GM19193 (cell line): ENCODE data around the gene BTG2.

Experiments used
- POLR2A ChIP-seq: IDR thresholded peaks from 4 replicates; pipeline ENCODE4 v1.6.1; 2011; ENCODE audit not compliant: insufficient read depth, insufficient read length; ENCODE audit errors: extremely low read depth

The BTG2 gene

DNA sequence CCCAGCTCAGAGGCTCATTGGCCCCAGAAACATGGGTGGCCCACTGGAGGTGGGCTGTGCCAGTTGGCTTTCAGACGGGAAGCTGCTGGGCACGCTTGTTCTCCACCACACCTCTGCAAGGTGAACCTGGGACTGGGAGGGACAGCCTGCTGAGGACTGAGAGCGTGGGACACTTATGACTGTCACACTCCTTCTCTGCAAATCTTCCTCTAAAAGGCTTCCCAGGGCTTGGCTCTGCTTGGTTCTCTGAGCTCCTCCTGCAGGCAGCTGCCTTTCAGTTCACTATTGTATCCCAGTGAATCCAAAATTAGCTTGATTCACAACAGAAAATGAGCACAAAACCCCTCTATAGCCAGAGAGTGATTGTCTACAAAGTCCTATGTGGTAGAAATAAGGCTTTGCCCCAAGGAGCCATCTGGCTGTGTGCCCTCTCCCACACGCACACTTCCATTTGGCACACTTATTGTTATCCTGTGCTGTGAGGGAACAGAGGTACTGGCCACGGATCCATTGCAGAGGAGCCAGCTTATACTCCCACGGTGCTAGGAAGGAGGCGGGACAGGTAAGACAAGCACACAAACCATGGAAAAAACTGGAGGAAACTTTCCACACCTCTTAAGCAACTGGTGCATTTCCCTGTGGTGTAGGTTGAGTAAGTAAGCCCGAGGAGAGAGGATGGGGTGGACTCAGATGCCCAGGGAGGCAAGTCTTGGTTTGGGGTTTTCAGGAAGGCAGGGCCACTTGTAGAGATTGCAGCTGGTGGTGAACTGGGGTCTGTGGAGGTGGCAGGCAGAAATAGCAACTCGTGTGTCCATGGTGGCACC, 18.9 kb upstream of the BTG2 start:
- TF ChIP-seq POLR2A = peak; percentile 46

DNA sequence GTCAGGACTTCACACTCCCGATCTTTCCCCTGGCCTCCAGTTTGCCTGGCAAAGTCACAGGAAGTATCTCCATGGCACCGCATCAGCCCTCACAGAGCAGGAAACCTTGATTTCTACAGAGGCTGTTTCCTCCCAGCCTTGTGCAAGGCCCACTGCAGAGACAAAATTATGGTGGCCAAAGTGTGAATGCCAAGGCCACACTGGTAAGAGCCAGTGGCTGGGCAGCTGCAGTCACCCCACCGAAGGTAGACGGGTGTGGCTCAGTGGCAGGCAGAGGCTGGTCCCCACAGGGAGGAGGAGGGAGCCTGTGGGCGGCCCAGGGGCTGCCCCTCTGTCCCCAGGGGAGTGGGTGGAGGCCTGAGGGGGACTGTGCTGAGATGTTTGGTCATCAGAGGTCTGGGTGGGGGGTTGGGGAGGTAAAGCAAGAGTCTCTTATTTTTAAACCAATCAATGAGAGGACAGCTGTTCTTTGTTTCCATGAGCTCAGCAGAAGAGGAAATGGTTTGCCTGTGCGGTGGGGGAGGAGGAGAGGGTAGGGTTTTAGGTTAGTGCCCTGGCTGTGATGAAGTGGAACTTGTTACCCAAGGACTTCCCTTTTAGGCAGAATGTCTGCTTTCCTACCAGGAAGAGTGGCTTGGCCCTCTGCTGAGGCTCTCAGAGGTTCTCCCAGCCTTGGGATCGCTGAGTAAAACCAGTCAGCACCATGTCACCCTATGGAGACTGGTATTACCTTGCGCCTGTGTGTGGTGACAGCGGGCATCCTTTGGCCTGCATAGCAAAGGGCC, 18.0 kb upstream of the BTG2 start:
- TF ChIP-seq POLR2A = peak; percentile 75

DNA sequence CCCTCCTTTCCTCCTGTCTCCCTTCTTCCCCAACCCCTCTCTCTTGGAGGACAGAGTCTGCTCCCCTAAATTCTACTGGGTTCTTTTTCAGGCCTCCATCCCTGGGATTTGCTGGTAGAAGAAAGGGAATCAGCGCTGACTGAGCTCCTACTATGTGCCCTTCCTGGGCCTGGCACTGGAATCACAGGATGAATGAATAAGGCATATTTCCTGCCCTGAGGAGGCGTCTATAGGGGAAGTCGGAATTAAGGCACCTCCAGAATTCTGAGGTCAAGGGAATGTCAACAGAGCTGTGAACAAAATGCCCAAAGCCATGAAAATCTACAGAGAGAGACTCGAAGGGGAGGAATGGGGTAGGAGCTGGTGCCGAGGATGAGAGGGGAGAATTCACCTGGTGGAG, 17.4 kb upstream of the BTG2 start:
- TF ChIP-seq POLR2A = no peak

DNA sequence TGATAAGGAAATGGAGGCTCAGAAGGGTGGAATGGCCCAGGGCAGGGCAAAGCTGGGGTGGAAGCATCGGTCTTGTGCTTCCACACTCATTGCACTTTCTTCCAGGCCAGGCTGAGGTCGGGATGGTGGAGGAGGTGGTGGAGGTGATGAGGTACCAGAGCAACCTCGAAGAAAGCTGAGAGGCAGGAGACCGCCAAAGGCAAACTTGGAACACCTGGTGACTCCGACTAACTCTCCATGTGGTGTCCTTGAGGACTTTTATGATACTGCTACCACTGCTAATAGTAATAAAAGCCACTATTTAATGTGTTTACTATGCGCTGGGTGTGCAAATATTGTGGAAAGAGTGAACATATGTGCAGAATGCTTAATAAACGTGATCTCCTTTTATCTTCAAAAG, 16.9 kb upstream of the BTG2 start:
- TF ChIP-seq POLR2A = no peak

DNA sequence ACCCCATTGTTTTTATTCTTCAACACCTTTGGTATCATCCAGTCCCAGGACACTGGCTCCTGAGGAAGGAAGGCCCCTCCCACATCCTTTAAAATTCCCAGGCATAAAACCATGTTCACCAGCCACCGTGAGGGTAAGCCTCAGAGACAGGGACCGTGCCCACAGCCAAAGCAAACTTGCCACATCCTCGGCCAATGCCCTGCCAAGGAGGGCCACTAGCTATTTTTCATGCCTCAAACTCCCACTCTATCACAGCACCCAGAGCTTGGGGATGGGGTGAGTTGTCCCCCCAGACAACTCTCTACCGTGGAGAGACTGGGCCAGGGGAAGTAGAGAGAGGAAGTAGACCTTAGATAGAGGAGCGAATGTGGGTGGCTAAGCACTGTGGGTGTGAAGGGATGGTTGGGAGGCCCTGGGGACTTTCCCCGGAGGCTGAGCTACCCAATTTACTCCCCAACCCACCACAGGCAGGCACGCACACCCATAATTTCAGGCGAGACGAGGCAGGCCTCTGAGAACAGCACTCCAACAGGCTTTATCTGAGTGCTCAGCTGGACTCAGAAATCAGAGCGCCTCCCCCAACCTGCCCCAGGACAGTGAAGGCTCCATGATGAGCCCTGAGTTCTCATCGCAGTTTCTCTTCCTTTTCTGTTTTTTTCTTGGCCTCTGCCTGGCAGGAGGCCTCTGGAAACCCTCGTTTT, 15.9 kb upstream of the BTG2 start:
- TF ChIP-seq POLR2A = peak; percentile 77

DNA sequence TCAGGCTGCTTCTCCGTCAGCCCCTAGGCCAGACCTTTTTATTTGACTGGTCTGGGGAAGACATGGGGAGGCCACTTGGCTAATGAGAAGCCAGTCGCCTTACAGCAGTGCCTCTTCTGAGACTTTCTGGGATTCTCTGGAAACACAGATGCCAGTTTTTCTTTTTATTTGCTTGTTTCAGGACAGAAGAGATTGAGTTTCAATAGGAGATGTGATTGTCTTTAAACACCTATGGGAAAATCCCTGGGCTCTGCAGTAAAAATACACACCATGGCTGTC, 15.4 kb upstream of the BTG2 start:
- no peak for TF ChIP-seq POLR2A

DNA sequence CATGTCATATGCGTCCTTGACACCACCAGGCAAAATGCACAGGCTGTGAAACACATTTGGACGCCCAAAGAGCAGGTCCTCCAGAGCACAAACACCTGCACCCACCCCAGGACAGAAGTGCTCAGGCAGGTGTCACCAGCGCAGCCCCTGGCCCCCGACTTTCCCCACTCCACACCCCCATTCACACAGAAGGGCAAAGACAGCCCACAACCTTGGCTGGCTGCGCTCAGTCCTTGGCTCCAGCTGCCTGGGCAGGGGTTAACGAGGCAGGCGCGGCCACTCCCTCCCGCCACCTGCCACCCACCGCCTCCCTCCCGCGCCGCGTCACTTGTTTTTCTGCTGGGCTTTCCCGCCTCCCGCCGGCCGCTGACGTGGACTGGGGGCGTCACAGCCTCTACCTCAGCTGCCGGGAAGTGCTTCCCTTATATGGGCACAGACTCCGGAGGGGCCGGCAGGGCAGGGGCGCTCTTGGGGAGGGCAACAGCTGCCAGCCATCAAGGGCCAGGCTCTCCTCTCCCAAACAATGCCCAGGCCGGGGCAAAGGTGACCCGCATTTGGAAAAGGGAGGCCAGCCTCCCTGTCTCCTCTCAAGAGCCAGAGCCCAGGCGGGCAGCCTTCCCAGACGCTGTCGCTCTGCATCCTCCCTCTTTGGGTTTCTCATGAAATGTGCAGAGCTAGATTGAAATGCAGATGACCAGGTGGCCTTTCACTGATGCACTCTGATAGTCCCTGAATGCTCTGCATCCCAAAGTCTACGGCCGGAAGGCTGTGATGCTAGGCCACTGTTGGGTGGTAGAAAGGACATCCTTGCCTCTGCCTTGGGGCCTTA, 14.8 kb upstream of the BTG2 start:
- peak; percentile 83 for TF ChIP-seq POLR2A

DNA sequence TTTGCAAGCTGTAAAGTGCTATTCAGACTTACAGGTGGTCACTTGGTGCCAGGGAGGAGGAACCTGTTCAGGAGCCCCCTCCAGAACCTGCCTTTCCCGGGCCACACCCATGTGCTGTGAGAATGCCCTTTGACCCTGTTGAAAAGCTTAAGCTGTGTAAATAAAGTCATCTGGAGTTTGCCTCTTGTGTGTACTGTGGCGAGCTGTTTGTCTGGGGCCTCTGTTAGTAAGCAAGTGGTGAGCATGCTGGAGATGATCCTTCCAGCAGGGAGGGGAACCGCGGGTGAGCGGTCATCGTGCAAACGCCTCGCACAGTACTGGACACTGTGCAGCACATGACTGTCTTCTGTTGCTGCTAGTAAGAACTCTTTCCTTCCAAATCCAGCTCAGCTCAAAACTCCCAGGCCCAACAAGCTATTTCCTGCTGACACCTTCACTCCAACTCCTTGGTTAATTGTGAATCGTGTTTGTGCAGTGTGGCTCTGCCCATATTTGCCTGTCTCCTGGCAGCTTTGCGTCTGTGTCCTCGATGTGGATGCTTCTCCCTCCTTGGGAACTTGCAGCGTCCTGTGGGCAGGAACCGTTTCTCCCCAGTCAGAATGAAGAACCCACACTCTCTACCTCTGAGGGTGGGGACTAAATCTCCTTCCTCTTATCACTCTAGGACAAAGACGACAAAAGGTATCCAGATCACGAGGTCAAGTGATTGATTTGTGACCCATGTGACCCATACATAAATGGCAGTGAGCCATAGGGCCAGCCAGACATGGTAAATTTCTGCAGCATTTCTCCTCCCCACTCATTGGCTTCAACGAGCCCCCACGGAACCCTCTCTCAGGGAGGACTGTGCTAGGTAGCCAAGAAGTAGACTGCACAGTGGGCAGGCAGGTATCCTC, 13.9 kb upstream of the BTG2 start:
- no peak for TF ChIP-seq POLR2A

DNA sequence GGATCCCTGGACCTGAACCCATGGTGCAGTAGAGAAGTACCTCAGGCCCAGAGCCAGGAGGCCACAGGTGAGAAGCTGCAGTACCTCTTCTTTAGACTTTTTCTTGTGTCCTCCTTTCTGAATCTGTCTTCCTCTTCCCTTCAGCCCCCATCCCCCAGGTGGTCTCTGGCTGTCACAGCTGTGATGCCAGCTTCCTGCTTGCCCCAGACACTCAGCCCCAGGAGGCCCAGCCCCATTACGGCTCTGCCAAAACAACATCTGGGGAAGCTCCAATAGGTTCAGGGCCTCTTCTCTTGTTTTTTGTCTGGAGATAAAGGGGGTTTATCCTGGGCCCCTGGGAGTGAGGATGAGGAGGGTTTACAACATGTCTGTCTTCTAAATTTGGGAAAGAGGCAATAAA, 9.5 kb upstream of the BTG2 start:
- TF ChIP-seq POLR2A = no peak

DNA sequence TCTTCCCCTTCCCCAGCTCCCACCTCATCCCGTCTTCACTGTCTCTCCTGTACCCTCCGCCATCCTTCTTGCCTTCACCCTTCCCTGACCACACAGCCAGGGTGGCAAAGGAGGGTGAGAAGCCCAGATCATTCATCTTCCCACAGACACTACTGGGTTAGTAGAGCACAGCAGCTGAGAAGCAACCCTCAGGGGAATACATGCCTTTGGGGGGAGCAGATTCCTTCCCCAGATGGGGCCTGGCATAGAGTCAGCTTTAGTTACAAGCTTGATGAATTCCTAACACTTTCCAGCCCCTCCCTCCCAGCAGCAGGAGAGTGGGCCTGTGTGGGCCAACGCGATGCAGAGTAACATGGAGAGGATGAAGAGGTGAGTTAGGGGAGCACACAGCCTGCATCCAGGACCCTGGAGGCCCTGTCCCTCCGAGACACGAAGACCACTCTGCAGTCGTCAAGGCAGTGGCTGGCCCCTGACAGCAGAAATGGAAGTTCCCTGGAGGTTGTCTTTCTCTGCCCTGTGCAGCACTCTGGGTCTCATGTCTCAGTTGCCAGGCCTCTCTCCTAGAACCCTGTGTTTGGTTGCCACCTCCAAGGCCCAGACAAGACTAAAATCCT, 8.8 kb upstream of the BTG2 start:
- no peak for TF ChIP-seq POLR2A

DNA sequence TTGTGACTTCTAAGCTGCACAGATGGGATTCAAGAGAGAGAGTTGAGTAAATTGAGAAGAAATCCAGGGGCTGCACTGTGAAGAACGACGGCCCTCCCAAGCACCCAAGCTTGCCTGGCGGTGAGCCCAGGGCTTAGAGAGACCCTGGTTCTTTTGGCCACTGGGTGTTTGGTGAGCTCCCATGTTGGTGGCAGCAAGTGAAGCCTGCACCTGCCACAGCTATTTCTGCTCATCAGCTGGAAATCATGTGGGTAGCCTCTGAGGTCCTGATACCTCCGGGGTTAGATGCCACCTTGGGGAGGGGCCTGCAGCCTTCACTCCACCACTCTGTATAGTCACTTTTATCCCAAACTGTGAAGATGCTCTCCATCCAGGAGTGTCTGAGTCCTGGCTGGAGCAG, 6.2 kb upstream of the BTG2 start:
- TF ChIP-seq POLR2A = peak; percentile 39

DNA sequence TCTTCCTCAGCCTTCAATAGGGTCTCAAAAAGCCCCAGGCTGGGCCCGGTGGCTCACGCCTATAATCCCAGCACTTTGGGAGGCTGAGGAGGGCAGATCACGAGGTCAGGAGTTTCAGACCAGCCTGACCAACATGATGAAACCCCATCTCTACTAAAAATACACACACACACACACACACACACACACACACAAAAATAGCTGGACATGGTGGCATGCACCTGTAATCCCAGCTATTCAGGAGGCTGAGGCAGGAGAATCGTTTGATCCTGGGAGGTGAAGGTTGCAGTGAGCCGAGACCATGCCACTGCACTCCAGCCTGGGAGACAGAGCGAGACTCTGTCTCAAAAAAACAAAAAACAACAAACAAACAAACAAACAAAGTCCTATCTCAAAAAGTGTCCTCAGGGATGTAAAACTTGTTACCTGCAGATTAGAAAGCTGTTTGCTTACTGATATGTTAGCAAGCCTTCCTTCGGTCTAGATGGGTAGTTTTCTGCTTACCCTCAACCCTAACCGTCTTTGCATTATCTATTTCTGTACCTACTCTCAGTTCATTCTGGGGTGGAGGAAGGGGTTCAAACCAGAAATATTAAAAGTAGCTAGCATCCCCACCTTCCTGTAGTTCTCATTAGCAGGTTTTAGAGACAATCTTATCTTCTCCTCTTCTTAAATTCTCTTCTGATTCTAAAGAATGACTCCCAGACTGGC, 5.4 kb upstream of the BTG2 start:
- TF ChIP-seq POLR2A = peak; percentile 23

DNA sequence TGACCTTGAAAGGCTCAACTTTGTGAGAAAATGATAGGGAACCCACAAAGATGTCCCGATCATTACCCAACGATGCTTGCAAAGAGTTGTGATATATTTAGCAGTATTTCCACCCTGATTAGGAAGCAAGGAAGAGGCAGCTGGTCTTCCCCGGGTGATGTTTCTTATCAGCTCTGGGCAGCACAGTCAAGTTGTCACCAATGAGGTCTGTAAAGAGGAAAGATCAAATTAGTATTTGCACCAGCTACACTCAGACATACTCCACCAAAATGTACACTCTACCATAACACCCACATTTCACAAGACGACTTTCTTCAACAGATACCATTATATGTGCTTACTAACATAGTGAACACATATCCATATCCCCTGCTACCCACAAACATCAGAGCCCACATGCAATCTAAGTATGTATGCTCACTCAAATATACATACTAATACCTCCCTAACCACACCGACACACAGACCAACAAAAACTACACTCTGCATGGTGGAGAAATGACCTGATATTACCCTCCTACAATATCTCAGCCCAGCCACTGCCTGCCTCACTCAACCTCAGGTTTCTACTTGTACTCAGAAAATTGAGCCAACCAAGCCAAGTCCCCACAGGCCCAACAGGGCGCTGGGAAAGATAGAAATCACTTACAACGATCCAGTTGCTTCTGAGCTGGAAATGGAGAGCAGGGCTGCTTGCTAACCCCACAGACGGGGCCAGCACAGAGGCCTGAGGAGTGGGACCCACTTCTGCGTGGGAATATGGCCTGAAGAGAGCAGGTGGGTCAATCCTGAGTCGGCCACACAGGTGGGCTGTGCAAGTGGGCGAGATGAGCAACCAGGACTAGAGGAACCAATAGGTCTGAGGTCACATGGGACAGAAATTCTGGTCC, 4.6 kb upstream of the BTG2 start:
- peak; percentile 12 for TF ChIP-seq POLR2A

DNA sequence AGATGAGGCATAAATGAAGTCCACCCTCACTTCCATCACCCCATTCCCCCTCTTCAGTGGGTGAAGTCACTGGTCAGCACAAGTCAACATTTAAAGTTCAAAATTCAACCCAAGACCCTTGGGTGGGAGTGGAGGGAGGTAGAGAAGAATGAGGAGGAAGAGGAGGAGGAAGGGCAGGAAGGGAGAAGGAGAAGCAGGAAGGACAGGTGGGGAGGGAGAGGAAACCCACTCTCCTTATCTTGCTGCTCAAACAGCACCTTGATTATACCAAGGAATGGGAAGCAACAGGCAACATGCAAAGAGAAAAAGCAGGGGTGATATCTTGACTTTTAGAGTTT, 4.0 kb upstream of the BTG2 start:
- no peak for TF ChIP-seq POLR2A
